H9 (cell line): ENCODE data around the gene FLVCR1. TPM values are rescaled to one million over a fixed set of nuclear protein-coding genes. Genes with fewer than 3 reads are reported as not detected.

Experiments
- DNase-seq: peaks from one replicate; pipeline ENCODE4 v3.0.0-alpha.2; 2017
- H2AFZ ChIP-seq: one replicate; pipeline ENCODE4 v1.6.1; 2013; ENCODE audit warnings: mild to moderate bottlenecking, low read length, control low read depth, moderate library complexity
- H2AK5ac ChIP-seq: 2 replicates; pipeline ENCODE4 v1.6.1; 2013; ENCODE audit warnings: low read length, control low read depth, mixed read lengths; ENCODE audit not compliant: insufficient read length
- H2BK120ac ChIP-seq: one replicate; pipeline ENCODE4 v1.6.1; 2013; ENCODE audit warnings: low read depth, mild to moderate bottlenecking, low read length, control low read depth, inconsistent platforms; ENCODE audit not compliant: poor library complexity, severe bottlenecking
- H2BK12ac ChIP-seq: 2 replicates; pipeline ENCODE4 v1.6.1; 2013; ENCODE audit warnings: low read length, control low read depth, mixed read lengths, low read depth; ENCODE audit not compliant: insufficient read length
- H2BK15ac ChIP-seq: 2 replicates; pipeline ENCODE4 v1.6.1; 2013; ENCODE audit warnings: low read depth, low read length, control low read depth
- H2BK20ac ChIP-seq: one replicate; pipeline ENCODE4 v1.6.1; 2013; ENCODE audit warnings: low read depth, mild to moderate bottlenecking, low read length, control low read depth, inconsistent platforms; ENCODE audit not compliant: poor library complexity, severe bottlenecking
- H2BK5ac ChIP-seq: 2 replicates; pipeline ENCODE4 v1.6.1; 2013; ENCODE audit warnings: low read length, control low read depth, mixed read lengths; ENCODE audit not compliant: insufficient read length
- H3K14ac ChIP-seq: 2 replicates; pipeline ENCODE4 v1.6.1; 2013; ENCODE audit warnings: low read length, control low read depth; ENCODE audit not compliant: insufficient read depth
- H3K18ac ChIP-seq: 2 replicates; pipeline ENCODE4 v1.6.1; 2013; ENCODE audit warnings: low read depth, mild to moderate bottlenecking, mixed read lengths, low read length, control low read depth; ENCODE audit not compliant: insufficient read length
- H3K23ac ChIP-seq: 2 replicates; pipeline ENCODE4 v1.6.1; 2013; ENCODE audit warnings: low read length, control low read depth, mixed read lengths, low read depth; ENCODE audit not compliant: insufficient read length
- H3K23me2 ChIP-seq: 2 replicates; pipeline ENCODE4 v1.6.1; 2013; ENCODE audit warnings: low read depth, mild to moderate bottlenecking, mixed read lengths, low read length, control low read depth; ENCODE audit not compliant: insufficient read length, poor library complexity, severe bottlenecking
- H3K27ac ChIP-seq: 2 replicates; pipeline ENCODE4 v1.5.1; 2013; ENCODE audit warnings: low read length, control low read depth, mixed read lengths, low read depth; ENCODE audit not compliant: insufficient read length
- H3K27me3 ChIP-seq: 2 replicates; pipeline ENCODE4 v1.6.1; 2013; ENCODE audit warnings: low read length, control low read depth, inconsistent platforms; ENCODE audit not compliant: insufficient read depth
- H3K4ac ChIP-seq: 2 replicates; pipeline ENCODE4 v1.6.1; 2013; ENCODE audit warnings: low read depth, mild to moderate bottlenecking, control low read depth, inconsistent platforms, low read length, moderate library complexity
- H3K4me1 ChIP-seq: 2 replicates; pipeline ENCODE4 v1.6.1; 2013; ENCODE audit warnings: low read length, control low read depth, inconsistent platforms; ENCODE audit not compliant: insufficient read depth
- H3K4me2 ChIP-seq: 2 replicates; pipeline ENCODE4 v1.6.1; 2013; ENCODE audit warnings: low read length, control low read depth, mixed read lengths; ENCODE audit not compliant: insufficient read length, insufficient read depth
- H3K56ac ChIP-seq: 2 replicates; pipeline ENCODE4 v1.6.1; 2013; ENCODE audit warnings: low read depth, mild to moderate bottlenecking, mixed read lengths, low read length, control low read depth; ENCODE audit not compliant: insufficient read length
- H3K79me1 ChIP-seq: 2 replicates; pipeline ENCODE4 v1.6.1; 2013; ENCODE audit warnings: low read depth, mild to moderate bottlenecking, moderate library complexity, low read length, control low read depth, inconsistent platforms; ENCODE audit not compliant: insufficient read depth, poor library complexity, severe bottlenecking
- H3K79me2 ChIP-seq: 2 replicates; pipeline ENCODE4 v1.6.1; 2013; ENCODE audit warnings: low read length, control low read depth, inconsistent platforms; ENCODE audit not compliant: insufficient read depth
- H3K9ac ChIP-seq: 2 replicates; pipeline ENCODE4 v1.6.1; 2013; ENCODE audit warnings: low read length, control low read depth, mixed read lengths; ENCODE audit not compliant: insufficient read length; ENCODE audit errors: extremely low read depth
- H3K9me3 ChIP-seq: one replicate; pipeline ENCODE4 v1.6.1; 2013; ENCODE audit warnings: low read depth, low read length, inconsistent platforms; ENCODE audit not compliant: control insufficient read depth
- H3T11ph ChIP-seq: one replicate; pipeline ENCODE4 v1.6.1; 2013; ENCODE audit warnings: mild to moderate bottlenecking, low read length, control low read depth, inconsistent platforms
- H4K20me1 ChIP-seq: one replicate; pipeline ENCODE4 v1.6.1; 2013; ENCODE audit not compliant: control insufficient read depth, insufficient read length, insufficient read depth
- H4K5ac ChIP-seq: 2 replicates; pipeline ENCODE4 v1.6.1; 2013; ENCODE audit warnings: low read depth, mild to moderate bottlenecking, mixed read lengths, low read length, control low read depth; ENCODE audit not compliant: insufficient read length
- H4K8ac ChIP-seq: replicated peaks from 2 replicates; pipeline ENCODE4 v1.6.1; 2013; ENCODE audit warnings: low read length, control low read depth, mixed read lengths, low read depth; ENCODE audit not compliant: insufficient read length
- H4K91ac ChIP-seq: 2 replicates; pipeline ENCODE4 v1.6.1; 2013; ENCODE audit warnings: low read depth, mild to moderate bottlenecking, moderate library complexity, mixed read lengths, low read length, control low read depth; ENCODE audit not compliant: insufficient read length
- H3K27ac Mint-ChIP-seq, 3 experiments: 2 replicates in 2 of 3; 3 replicates in 1 of 3; pipeline ENCODE4 v1.8.0; 2020 to 2021; ENCODE audit warnings: mixed read lengths in 3 of 3, mild to moderate bottlenecking in 1 of 3, moderate library complexity in 1 of 3
- H3K27me3 Mint-ChIP-seq: 2 replicates; pipeline ENCODE4 v1.8.0; 2021; ENCODE audit warnings: low read depth, mild to moderate bottlenecking, moderate library complexity, mixed read lengths
- H3K36me3 Mint-ChIP-seq, 3 experiments: 2 replicates in 2 of 3; 3 replicates in 1 of 3; pipeline ENCODE4 v1.8.0; 2020 to 2021; ENCODE audit warnings: low read depth in 3 of 3, mixed read lengths in 3 of 3; ENCODE audit not compliant: insufficient read depth in 1 of 3
- H3K4me1 Mint-ChIP-seq, 2 experiments: 2 replicates each; pipeline ENCODE4 v1.8.0; 2020; ENCODE audit warnings: mixed read lengths in 2 of 2
- H3K4me3 Mint-ChIP-seq, 2 experiments: 2 replicates in 1 of 2; 3 replicates in 1 of 2; pipeline ENCODE4 v1.8.0; 2020 to 2021; ENCODE audit warnings: mild to moderate bottlenecking in 2 of 2, mixed read lengths in 2 of 2, moderate library complexity in 1 of 2
- H3K9me3 Mint-ChIP-seq, 2 experiments: 2 replicates in 1 of 2; 3 replicates in 1 of 2; pipeline ENCODE4 v1.8.0; 2020; ENCODE audit warnings: mild to moderate bottlenecking in 2 of 2, mixed read lengths in 2 of 2, moderate library complexity in 1 of 2
- CTCF ChIP-seq: fragments of 200-600 bp; sonication (generic); conservative IDR thresholded peaks from 3 replicates; pipeline ENCODE4 v1.8.0; 2021; ENCODE audit warnings: antibody characterized with exemption, mild to moderate bottlenecking
- WGBS: extraction: QIAGEN DNeasy Blood & Tissue Kit; methylation state at CpG from one replicate; pipeline ENCODE4 v1.1.7; 2013; ENCODE audit warnings: missing lambda C conversion rate, low lambda C conversion rate, mixed read lengths; ENCODE audit not compliant: insufficient read length; ENCODE audit errors: extremely low coverage; 5-methylcytosine and 5-hydroxymethylcytosine counted together
- total RNA-seq: library from RNA; stranded (reverse); gene quantifications from 2 replicates; pipeline ENCODE4 v1.2.1, GENCODE V29; 2021

The FLVCR1 gene
- total RNA-seq, 1 experiment from 2014 or later = 55.2 TPM

- no peak for DNase-seq
- no peak overlapping the region for H2BK15ac ChIP-seq
- H3K27ac ChIP-seq = no peak overlapping the region
- H4K5ac ChIP-seq = no peak overlapping the region
- no peak overlapping the region for H4K8ac ChIP-seq
- no peak overlapping the region for H3T11ph ChIP-seq
- no peak overlapping the region for H3K18ac ChIP-seq
- H2AK5ac ChIP-seq = no peak overlapping the region
- Mint-ChIP-seq H3K4me1 (peaks cover 11% of the 10 kb centered on the region in 2 experiments), H3K27ac (no peak overlapping the region), H3K4me3 (no peak overlapping the region), H3K36me3 (peaks cover 0 to 2% (median 0%) of the 10 kb centered on the region in 3 experiments; a peak in 1 of 7 replicates), H3K9me3 (no peaks in the 10 kb centered on the region), H3K27me3 (no peaks in the 10 kb centered on the region; the same call in 1 of the 2 replicates)
- no peak overlapping the region for H4K91ac ChIP-seq
- no peak overlapping the region for H3K9ac ChIP-seq
- H3K23me2 ChIP-seq = no peaks in the 10 kb centered on the region
- H3K56ac ChIP-seq = no peak overlapping the region
- H3K9me3 ChIP-seq = no peaks in the 10 kb centered on the region
- no peak overlapping the region for H2AFZ ChIP-seq
- no peaks in the 10 kb centered on the region for H3K27me3 ChIP-seq
- no peak overlapping the region for H3K4me2 ChIP-seq
- no peak overlapping the region for H2BK12ac ChIP-seq
- H4K20me1 ChIP-seq = no peaks in the 10 kb centered on the region
- WGBS = no CpG with 5 or more reads among the region's 3 CpGs
- H2BK120ac ChIP-seq = no peak overlapping the region
- H3K4me1 ChIP-seq = 0 out of 2 replicates have a peak, but pooled peaks cover 3% of the 10 kb centered on the region
- no peak overlapping the region for H3K23ac ChIP-seq
- no peak overlapping the region for H2BK5ac ChIP-seq
- H2BK20ac ChIP-seq = no peak overlapping the region
- no peak overlapping the region for H3K4ac ChIP-seq
- H3K79me1 ChIP-seq = no peaks in the 10 kb centered on the region
- TF ChIP-seq CTCF = no peak
- H3K14ac ChIP-seq = no peak overlapping the region
- no peaks in the 10 kb centered on the region for H3K79me2 ChIP-seq
Observed at GRCh38 chr1:212816567-212817278, 41.4 kb upstream of the FLVCR1 start.
